ENCODE results near the gene APOBEC2.

DNA sequence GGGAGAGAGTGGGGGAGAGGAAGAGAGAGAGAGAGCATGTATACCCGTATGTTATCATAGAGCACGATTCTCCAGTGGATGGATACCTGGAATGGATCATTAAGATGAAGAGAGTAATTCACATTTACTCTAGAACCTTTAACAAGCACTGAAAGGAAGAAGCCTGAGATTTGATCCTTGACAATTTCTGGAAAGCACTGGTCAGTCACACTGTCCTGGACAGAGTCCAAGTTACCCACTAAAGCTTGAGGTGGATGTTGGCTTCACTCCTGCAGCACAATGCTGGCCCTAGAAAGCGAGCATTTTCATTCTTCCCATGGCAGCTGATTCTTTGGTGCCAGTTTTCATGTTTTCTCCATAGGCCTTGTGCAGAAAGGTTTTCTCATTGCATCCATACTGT lies 45.4 kb downstream of the APOBEC2 start:
- TF ChIP-seq CSRNP3 (CRISPR knock-in tag; IDR thresholded peaks at IDR 0.05) (no peak), TOX (CRISPR knock-in tag; IDR thresholded peaks at IDR 0.05; ENCODE audit: borderline replicate concordance) (no peak), POU6F1 (CRISPR knock-in tag; IDR thresholded peaks at IDR 0.05; ENCODE audit: borderline replicate concordance, low read depth) (no peak), ISL1 (CRISPR knock-in tag; IDR thresholded peaks at IDR 0.05) (no peak), TCF4 (CRISPR knock-in tag; IDR thresholded peaks at IDR 0.05; ENCODE audit: borderline replicate concordance) (no peak), PATZ1 (CRISPR knock-in tag; IDR thresholded peaks at IDR 0.05; ENCODE audit: borderline replicate concordance) (no peak), ZFP30 (CRISPR knock-in tag; IDR thresholded peaks at IDR 0.05) (no peak), ZFP3 (CRISPR knock-in tag; IDR thresholded peaks at IDR 0.05) (no peak), ARNTL (CRISPR knock-in tag; IDR thresholded peaks at IDR 0.05; ENCODE audit: borderline replicate concordance, low read depth) (no peak), RARB (CRISPR knock-in tag; IDR thresholded peaks at IDR 0.05) (no peak), ZNF70 (CRISPR knock-in tag; IDR thresholded peaks at IDR 0.05) (no peak), CSDC2 (CRISPR knock-in tag; IDR thresholded peaks at IDR 0.05) (no peak), ZC3H10 (CRISPR knock-in tag; IDR thresholded peaks at IDR 0.05) (no peak)
- TF ChIP-seq, protein P1, sequence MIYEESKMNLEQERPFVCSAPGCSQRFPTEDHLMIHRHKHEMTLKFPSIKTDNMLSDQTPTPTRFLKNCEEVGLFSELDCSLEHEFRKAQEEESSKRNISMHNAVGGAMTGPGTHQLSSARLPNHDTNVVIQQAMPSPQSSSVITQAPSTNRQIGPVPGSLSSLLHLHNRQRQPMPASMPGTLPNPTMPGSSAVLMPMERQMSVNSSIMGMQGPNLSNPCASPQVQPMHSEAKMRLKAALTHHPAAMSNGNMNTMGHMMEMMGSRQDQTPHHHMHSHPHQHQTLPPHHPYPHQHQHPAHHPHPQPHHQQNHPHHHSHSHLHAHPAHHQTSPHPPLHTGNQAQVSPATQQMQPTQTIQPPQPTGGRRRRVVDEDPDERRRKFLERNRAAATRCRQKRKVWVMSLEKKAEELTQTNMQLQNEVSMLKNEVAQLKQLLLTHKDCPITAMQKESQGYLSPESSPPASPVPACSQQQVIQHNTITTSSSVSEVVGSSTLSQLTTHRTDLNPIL (CRISPR knock-in tag; IDR thresholded peaks at IDR 0.05; ENCODE audit: low read depth), result no peak
